HEK293T (cell line): Measurements from ENCODE around the gene CD300H.

Experiments used
- FOXK2 ChIP-seq: fragments of 450-650 bp; IDR thresholded peaks from 2 replicates; pipeline ENCODE4 v1.6.1; 2016; ENCODE audit warnings: mild to moderate bottlenecking
- FOXM1 ChIP-seq: fragments of 450-650 bp; IDR thresholded peaks from 2 replicates; pipeline ENCODE4 v1.6.1; 2017; ENCODE audit warnings: mild to moderate bottlenecking, borderline replicate concordance
- L3MBTL2 ChIP-seq: fragments of 450-650 bp; conservative IDR thresholded peaks from 2 replicates; pipeline ENCODE4 v1.6.1; 2016; ENCODE audit warnings: mild to moderate bottlenecking
- LEF1 ChIP-seq: fragments of 450-650 bp; IDR thresholded peaks from 2 replicates; pipeline ENCODE4 v1.6.1; 2017; ENCODE audit warnings: mild to moderate bottlenecking, borderline replicate concordance
- NFRKB ChIP-seq: fragments of 450-650 bp; IDR thresholded peaks from 2 replicates; pipeline ENCODE4 v1.6.1; 2016; ENCODE audit warnings: mild to moderate bottlenecking, moderate library complexity
- PKNOX1 ChIP-seq: fragments of 450-650 bp; IDR thresholded peaks from 2 replicates; pipeline ENCODE4 v1.6.1; 2016
- SUZ12 ChIP-seq: fragments of 450-650 bp; IDR thresholded peaks from 2 replicates; pipeline ENCODE4 v1.6.1; 2016; ENCODE audit warnings: mild to moderate bottlenecking
- TARDBP ChIP-seq: fragments of 450-650 bp; IDR thresholded peaks from 2 replicates; pipeline ENCODE4 v1.6.1; 2016
- ZNF384 ChIP-seq: fragments of 450-650 bp; IDR thresholded peaks from 2 replicates; pipeline ENCODE4 v1.6.1; 2016

- TF ChIP-seq FOXM1 (no peak), L3MBTL2 (no peak), TARDBP (no peak), LEF1 (no peak), SUZ12 (no peak), NFRKB (no peak), ZNF384 (no peak), FOXK2 (no peak), PKNOX1 (no peak)
Measured at GRCh38 chr17:74512624-74513091, 54.7 kb downstream of the CD300H start.
